Urinary bladder (tissue), 4 donors: ENCODE results near the gene SUGP1. TPM values are rescaled to one million over a fixed set of nuclear protein-coding genes. Genes with fewer than 3 reads are reported as not detected.

Experiments used
- DNase-seq: peaks from one replicate; pipeline ENCODE4 v3.0.0-alpha.2; 2015; ENCODE audit errors: extremely low spot score
- H3K27ac ChIP-seq: one replicate; pipeline ENCODE4 v1.5.1; 2013; ENCODE audit warnings: low read depth, mild to moderate bottlenecking, moderate library complexity
- H3K36me3 ChIP-seq: one replicate; pipeline ENCODE4 v1.6.1; 2013; ENCODE audit warnings: mild to moderate bottlenecking, moderate library complexity; ENCODE audit not compliant: insufficient read depth
- H3K4me1 ChIP-seq: one replicate; pipeline ENCODE4 v1.6.1; 2013; ENCODE audit warnings: mild to moderate bottlenecking, moderate library complexity; ENCODE audit not compliant: insufficient read depth
- H3K4me3 ChIP-seq: one replicate; pipeline ENCODE4 v1.5.1; 2013; ENCODE audit warnings: low read depth, low read length
- WGBS: extraction: QIAGEN DNeasy Blood & Tissue Kit; methylation state at CpG from one replicate; pipeline ENCODE4 v1.1.7; 2013; 5-methylcytosine and 5-hydroxymethylcytosine counted together
- polyA plus RNA-seq: library from polyadenylated mRNA; stranded (reverse); fragments of 200-250 nt; gene quantifications from one replicate; pipeline ENCODE4 v1.2.3, GENCODE V29; 2013
- total RNA-seq: library from RNA; depleted of rRNA; stranded (reverse); fragments of >200 nt; gene quantifications from one replicate; pipeline ENCODE4 v1.2.3, GENCODE V29; 2014
- donor health status: healthy with polysubstance abuse.
- donor health status: healthy.

SUGP1 gene
- total and polyA plus RNA-seq, 2 donors = 13.5 to 34.7 TPM

GRCh38 chr19:19334989-19335344 is 14.7 kb upstream of the SUGP1 start:
- Histone ChIP-seq H3K27ac (no peak overlapping the region), H3K4me3 (no peak overlapping the region), H3K36me3 (peaks cover 2% of the 10 kb centered on the region), H3K4me1 (no peaks in the 10 kb centered on the region)
- DNase-seq = no peak
- WGBS = 88% methylated on average over 3 of the region's 3 CpGs

GRCh38 chr19:19334063-19334988 is 14.0 kb upstream of the SUGP1 start:
- H3K27ac ChIP-seq = no peak overlapping the region
- no peaks in the 10 kb centered on the region for H3K4me1 ChIP-seq
- peaks cover 2% of the 10 kb centered on the region for H3K36me3 ChIP-seq
- no peak overlapping the region for H3K4me3 ChIP-seq
- WGBS = 86% methylated on average over 22 of the region's 22 CpGs
- DNase-seq = no peak

GRCh38 chr19:19329126-19329525 is 8.8 kb upstream of the SUGP1 start:
- Histone ChIP-seq H3K4me3 (no peak overlapping the region), H3K36me3 (no peaks in the 10 kb centered on the region), H3K4me1 (no peaks in the 10 kb centered on the region), H3K27ac (no peak overlapping the region)
- 62% methylated on average over 6 of the region's 6 CpGs for WGBS
- no peak for DNase-seq

- Histone ChIP-seq H3K27ac (no peak overlapping the region), H3K4me3 (no peak overlapping the region), H3K36me3 (no peaks in the 10 kb centered on the region), H3K4me1 (no peaks in the 10 kb centered on the region)
- no peak for DNase-seq
- 95% methylated on average over 8 of the region's 8 CpGs for WGBS
Observed at GRCh38 chr19:19327672-19328071, 7.4 kb upstream of the SUGP1 start.

GRCh38 chr19:19324059-19324770 is 3.9 kb upstream of the SUGP1 start:
- Histone ChIP-seq H3K4me1 (peaks cover 2% of the 10 kb centered on the region), H3K4me3 (no peak overlapping the region), H3K36me3 (no peaks in the 10 kb centered on the region), H3K27ac (no peak overlapping the region)
- DNase-seq = no peak
- WGBS = 85% methylated on average over 7 of the region's 7 CpGs

GRCh38 chr19:19321141-19321577 is 850 bp upstream of the SUGP1 start:
- Histone ChIP-seq H3K36me3 (no peaks in the 10 kb centered on the region), H3K27ac (peak overlapping the region; percentile 93), H3K4me3 (peak overlapping the region; percentile 100), H3K4me1 (peaks cover 2% of the 10 kb centered on the region)
- WGBS = 1% methylated on average over 34 of the region's 34 CpGs
- no peak for DNase-seq

- WGBS = 5% methylated on average over 32 of the region's 32 CpGs
- H3K4me3 ChIP-seq = peak overlapping the region; percentile 100
- no peak overlapping the region for H3K27ac ChIP-seq
- no peak for DNase-seq
- no peaks in the 10 kb centered on the region for H3K36me3 ChIP-seq
- H3K4me1 ChIP-seq = peaks cover 2% of the 10 kb centered on the region
Observed at GRCh38 chr19:19319732-19320360, 463 bp downstream of the SUGP1 start.

- WGBS = 91% methylated on average over 1 of the region's 1 CpG
- DNase-seq = no peak
- Histone ChIP-seq H3K36me3 (no peaks in the 10 kb centered on the region), H3K27ac (no peak overlapping the region), H3K4me1 (no peaks in the 10 kb centered on the region), H3K4me3 (no peak overlapping the region)
Observed at GRCh38 chr19:19316082-19316481, 4.2 kb downstream of the SUGP1 start.

GRCh38 chr19:19315444-19315843 is 4.9 kb downstream of the SUGP1 start:
- Histone ChIP-seq H3K36me3 (no peaks in the 10 kb centered on the region), H3K4me1 (no peaks in the 10 kb centered on the region), H3K4me3 (no peak overlapping the region), H3K27ac (no peak overlapping the region)
- no peak for DNase-seq
- WGBS = 91% methylated on average over 2 of the region's 2 CpGs

GRCh38 chr19:19308373-19308772 is 11.9 kb downstream of the SUGP1 start:
- DNase-seq = no peak
- Histone ChIP-seq H3K36me3 (peaks cover 2% of the 10 kb centered on the region), H3K4me3 (no peak overlapping the region), H3K4me1 (no peaks in the 10 kb centered on the region), H3K27ac (no peak overlapping the region)
- 96% methylated on average over 10 of the region's 10 CpGs for WGBS

GRCh38 chr19:19306191-19306590 is 14.1 kb downstream of the SUGP1 start:
- no peak for DNase-seq
- no peak overlapping the region for H3K4me3 ChIP-seq
- WGBS = 96% methylated on average over 9 of the region's 9 CpGs
- H3K4me1 ChIP-seq = no peaks in the 10 kb centered on the region
- peaks cover 7% of the 10 kb centered on the region for H3K36me3 ChIP-seq
- no peak overlapping the region for H3K27ac ChIP-seq

- Histone ChIP-seq H3K4me3 (no peak overlapping the region), H3K4me1 (no peaks in the 10 kb centered on the region), H3K36me3 (peaks cover 8% of the 10 kb centered on the region), H3K27ac (no peak overlapping the region)
- 93% methylated on average over 16 of the region's 16 CpGs for WGBS
- DNase-seq = no peak
Observed at GRCh38 chr19:19305696-19306095, 14.6 kb downstream of the SUGP1 start.

- Histone ChIP-seq H3K4me3 (no peak overlapping the region), H3K27ac (no peak overlapping the region), H3K4me1 (no peaks in the 10 kb centered on the region), H3K36me3 (peaks cover 10% of the 10 kb centered on the region)
- DNase-seq = no peak
- 95% methylated on average over 10 of the region's 10 CpGs for WGBS
Observed at GRCh38 chr19:19305066-19305465, 15.2 kb downstream of the SUGP1 start.
